Mesothelial cell of epicardium (in vitro differentiated cells): Measurements from ENCODE around the gene DOHH. TPM values are rescaled to one million over a fixed set of nuclear protein-coding genes. Genes with fewer than 3 reads are reported as not detected.
"Not testable (repeated sequence)": the region's sequence is repeated elsewhere in the genome, so short reads cannot be mapped to it uniquely, and the experiment has no call there.

ENCODE experiments used
- DNase-seq, 2 experiments: peaks; one replicate each; pipeline ENCODE4 v3.0.0; 2021; ENCODE audit warnings: low spot score in 2 of 2; ENCODE audit not compliant: unreplicated experiment in 2 of 2
- H3K27ac Mint-ChIP-seq: 2 replicates; pipeline ENCODE4 v1.8.0; 2021; ENCODE audit warnings: mixed read lengths
- H3K27me3 Mint-ChIP-seq: 2 replicates; pipeline ENCODE4 v1.8.0; 2021; ENCODE audit warnings: low read depth, mixed read lengths
- H3K36me3 Mint-ChIP-seq: 2 replicates; pipeline ENCODE4 v1.8.0; 2021; ENCODE audit warnings: mixed read lengths
- H3K4me1 Mint-ChIP-seq: 2 replicates; pipeline ENCODE4 v1.8.0; 2021; ENCODE audit warnings: mixed read lengths
- H3K4me3 Mint-ChIP-seq: 2 replicates; pipeline ENCODE4 v1.8.0; 2021; ENCODE audit warnings: mild to moderate bottlenecking, moderate library complexity, mixed read lengths
- H3K9me3 Mint-ChIP-seq: 2 replicates; pipeline ENCODE4 v1.8.0; 2021; ENCODE audit warnings: mixed read lengths
- total RNA-seq: library from RNA; stranded (reverse); gene quantifications from 3 replicates; pipeline ENCODE4 v1.2.1, GENCODE V29; 2021
- TF ChIP-seq, protein P1 (sequence below): fragments of 200-600 bp; sonication (generic); IDR thresholded peaks from one replicate; pipeline ENCODE4 v1.5.0; 2021; ENCODE audit warnings: antibody characterized with exemption; ENCODE audit not compliant: unreplicated experiment

The DOHH gene
- total RNA-seq, 1 donor from 2014 or later: 8.5 TPM

DNA sequence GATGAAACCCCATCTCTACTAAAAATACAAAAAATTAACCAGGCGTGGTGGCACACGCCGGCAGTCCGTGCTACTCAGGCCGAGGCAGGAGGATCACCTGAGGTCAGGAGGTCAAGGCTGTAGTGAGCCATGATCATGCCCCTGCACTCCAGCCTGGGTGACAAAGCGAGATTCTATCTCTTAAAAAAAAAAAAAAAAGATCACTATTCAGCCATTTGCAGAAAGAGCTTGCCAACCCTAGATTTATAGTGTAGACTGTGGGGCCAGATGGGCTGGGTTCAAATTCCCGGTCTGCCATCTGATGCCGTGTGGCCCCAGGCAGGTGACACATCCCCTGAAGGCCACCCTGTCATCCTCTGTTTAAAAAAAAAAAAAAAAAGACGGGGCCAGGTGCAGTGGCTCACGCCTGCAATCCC, 49.0 kb downstream of the DOHH start:
- H3K9me3 Mint-ChIP-seq: no peaks in the 10 kb centered on the region
- DNase-seq: no peak
- peaks cover 6% of the 10 kb centered on the region for H3K36me3 Mint-ChIP-seq
- H3K4me3 Mint-ChIP-seq: no peak overlapping the region
- peak overlapping the region; percentile 45 for H3K27ac Mint-ChIP-seq
- no peaks in the 10 kb centered on the region for H3K27me3 Mint-ChIP-seq
- TF ChIP-seq, protein P1, sequence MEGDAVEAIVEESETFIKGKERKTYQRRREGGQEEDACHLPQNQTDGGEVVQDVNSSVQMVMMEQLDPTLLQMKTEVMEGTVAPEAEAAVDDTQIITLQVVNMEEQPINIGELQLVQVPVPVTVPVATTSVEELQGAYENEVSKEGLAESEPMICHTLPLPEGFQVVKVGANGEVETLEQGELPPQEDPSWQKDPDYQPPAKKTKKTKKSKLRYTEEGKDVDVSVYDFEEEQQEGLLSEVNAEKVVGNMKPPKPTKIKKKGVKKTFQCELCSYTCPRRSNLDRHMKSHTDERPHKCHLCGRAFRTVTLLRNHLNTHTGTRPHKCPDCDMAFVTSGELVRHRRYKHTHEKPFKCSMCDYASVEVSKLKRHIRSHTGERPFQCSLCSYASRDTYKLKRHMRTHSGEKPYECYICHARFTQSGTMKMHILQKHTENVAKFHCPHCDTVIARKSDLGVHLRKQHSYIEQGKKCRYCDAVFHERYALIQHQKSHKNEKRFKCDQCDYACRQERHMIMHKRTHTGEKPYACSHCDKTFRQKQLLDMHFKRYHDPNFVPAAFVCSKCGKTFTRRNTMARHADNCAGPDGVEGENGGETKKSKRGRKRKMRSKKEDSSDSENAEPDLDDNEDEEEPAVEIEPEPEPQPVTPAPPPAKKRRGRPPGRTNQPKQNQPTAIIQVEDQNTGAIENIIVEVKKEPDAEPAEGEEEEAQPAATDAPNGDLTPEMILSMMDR: no peak
- peaks cover 8% of the 10 kb centered on the region for H3K4me1 Mint-ChIP-seq

DNA sequence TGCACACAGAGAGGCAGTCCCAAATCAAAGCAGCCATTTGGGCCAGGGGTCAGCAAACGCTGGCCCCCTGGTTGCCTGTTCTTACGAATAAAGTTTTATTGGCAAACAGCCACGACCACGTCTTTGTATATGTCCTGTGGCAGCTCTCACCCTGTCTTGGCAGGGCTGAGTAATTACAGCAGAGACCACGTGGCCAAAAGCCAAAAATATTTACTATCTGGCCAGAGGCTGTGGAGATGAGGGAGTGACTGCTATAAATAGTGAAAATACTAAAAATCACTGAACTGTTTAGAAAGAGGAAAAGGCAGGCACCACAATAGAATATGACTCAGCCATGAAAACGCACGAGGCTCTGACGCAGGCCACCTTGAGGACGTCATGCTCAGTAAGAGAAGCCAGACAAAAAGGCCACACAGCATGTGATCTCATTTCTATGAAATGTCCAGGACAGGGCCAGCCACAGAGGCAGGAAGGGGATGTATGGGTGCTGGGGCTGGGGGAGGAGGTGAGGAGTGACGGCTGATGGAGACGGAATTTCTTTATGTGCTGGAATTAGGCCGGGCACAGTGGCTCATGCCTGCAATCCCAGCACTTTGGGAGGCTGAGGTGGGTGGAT, 49.6 kb downstream of the DOHH start:
- H3K4me1 Mint-ChIP-seq: peaks cover 7% of the 10 kb centered on the region
- H3K27me3 Mint-ChIP-seq: no peaks in the 10 kb centered on the region
- TF ChIP-seq, protein P1: no peak
- peaks cover 6% of the 10 kb centered on the region for H3K36me3 Mint-ChIP-seq
- DNase-seq: no peak
- H3K27ac Mint-ChIP-seq: peak overlapping the region; percentile 45
- H3K9me3 Mint-ChIP-seq: no peaks in the 10 kb centered on the region
- no peak overlapping the region for H3K4me3 Mint-ChIP-seq

DNA sequence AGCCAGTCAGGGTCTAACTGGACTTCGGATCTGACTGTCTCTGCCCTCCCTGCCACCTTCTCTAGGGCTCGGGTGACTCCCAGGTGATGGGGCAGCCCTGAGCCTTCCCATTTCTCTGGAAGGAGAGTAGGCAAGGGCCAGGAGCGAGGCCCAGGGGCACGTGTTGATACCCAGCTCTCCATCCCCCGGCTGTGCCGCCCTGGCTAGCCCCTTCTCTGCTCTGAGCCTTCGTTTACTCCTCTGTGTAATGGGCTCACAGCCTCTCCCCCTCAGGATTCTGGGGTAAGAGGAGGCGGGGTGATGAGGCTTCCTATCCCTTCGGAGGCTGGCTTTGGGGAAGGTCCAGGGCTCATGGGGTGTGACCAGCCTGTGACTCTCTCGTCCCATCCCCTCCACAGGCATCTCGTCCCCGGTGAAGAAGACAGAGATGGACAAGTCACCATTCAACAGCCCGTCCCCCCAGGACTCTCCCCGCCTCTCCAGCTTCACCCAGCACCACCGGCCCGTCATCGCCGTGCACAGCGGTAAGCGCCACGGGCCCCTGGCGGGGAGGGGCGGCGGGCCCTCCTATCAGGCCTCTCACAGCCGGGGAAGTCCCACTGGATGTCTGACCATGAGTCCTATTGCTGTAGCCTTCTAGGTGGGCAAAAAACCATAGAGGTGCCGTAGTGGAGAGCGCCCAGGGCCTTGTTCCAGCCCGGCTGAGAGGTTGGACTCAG, 51.7 kb downstream of the DOHH start:
- TF ChIP-seq, protein P1: no peak
- DNase-seq: no peak
- Mint-ChIP-seq H3K4me3 (no peak overlapping the region), H3K4me1 (peaks cover 8% of the 10 kb centered on the region), H3K9me3 (no peaks in the 10 kb centered on the region), H3K27ac (no peak overlapping the region), H3K27me3 (no peaks in the 10 kb centered on the region), H3K36me3 (peaks cover 6% of the 10 kb centered on the region)

DNA sequence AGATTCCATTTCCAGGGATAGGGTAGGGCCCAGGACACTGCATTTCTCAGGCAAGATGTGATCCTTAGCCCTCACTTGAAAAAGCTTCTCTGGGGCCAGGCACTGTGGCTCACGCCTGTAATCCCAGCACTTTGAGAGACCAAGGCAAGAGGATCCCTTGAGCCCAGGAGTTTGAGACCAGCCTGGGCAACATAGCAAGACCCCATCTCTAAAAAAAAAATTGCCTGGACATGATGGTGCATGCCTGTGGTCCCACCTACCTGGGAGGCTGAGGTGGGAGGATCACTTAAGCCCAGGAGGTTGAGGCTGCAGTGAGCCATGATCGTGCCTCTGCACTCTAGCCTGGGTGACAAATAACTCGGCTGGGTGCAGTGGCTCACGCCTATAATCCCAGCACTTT, 53.8 kb downstream of the DOHH start:
- not testable (repeated sequence) for DNase-seq, H3K36me3 Mint-ChIP-seq, H3K27ac Mint-ChIP-seq, H3K4me3 Mint-ChIP-seq, H3K9me3 Mint-ChIP-seq, H3K27me3 Mint-ChIP-seq, H3K4me1 Mint-ChIP-seq

DNA sequence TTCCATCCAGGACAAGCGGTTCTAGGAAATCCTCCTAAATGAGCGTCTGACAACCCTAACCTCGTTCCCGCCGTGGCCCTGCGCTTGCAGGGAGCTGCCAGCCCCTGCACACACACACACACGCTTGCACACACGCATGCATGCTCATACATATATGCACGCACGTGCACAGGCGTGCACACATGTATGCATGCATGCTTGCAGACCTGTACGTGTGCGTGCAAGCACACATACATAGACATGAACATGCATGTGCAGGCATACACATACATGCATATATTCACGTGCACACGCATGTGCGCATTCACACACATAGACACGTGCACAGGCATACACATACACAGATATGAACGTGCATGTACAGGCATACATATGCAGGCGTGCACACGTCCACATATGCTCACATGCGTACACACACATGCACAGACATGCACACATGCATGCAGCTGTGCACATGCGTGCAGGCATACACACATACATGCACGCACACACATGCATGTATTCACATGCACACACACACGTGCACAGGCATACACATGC, 55.7 kb downstream of the DOHH start:
- TF ChIP-seq, protein P1: no peak
- H3K4me3 Mint-ChIP-seq: no peak overlapping the region
- no peak overlapping the region for H3K27ac Mint-ChIP-seq
- H3K36me3 Mint-ChIP-seq: no peaks in the 10 kb centered on the region
- H3K27me3 Mint-ChIP-seq: no peaks in the 10 kb centered on the region
- no peaks in the 10 kb centered on the region for H3K9me3 Mint-ChIP-seq
- no peak for DNase-seq
- peaks cover 5% of the 10 kb centered on the region for H3K4me1 Mint-ChIP-seq
